HepG2 (cell line): ENCODE data around the gene ATP9A. TPM values are rescaled to one million over a fixed set of nuclear protein-coding genes. Genes with fewer than 3 reads are reported as not detected.

ENCODE experiments used
- ASH2L ChIP-seq: fragments of 300-600, 200-600 bp; sonication (generic); IDR thresholded peaks from 2 replicates; pipeline ENCODE4 v1.7.0; 2017; ENCODE audit warnings: low read depth, mild to moderate bottlenecking, moderate library complexity, mixed read lengths, low read length; ENCODE audit not compliant: insufficient read length
- ATF4 ChIP-seq, 2 experiments: fragments of 450-650 bp in 1 of 2; sonication (generic) in 1 of 2; formaldehyde crosslinking; IDR thresholded peaks; 2 replicates each; pipeline versions ENCODE4 v1.5.0 to v1.8.0; 2020 to 2022; ENCODE audit warnings: mild to moderate bottlenecking in 1 of 2, missing genetic modification reagents in 1 of 2
- CENPX ChIP-seq: sonication (generic); formaldehyde crosslinking; IDR thresholded peaks from 2 replicates; pipeline ENCODE4 v1.9.0; 2021; ENCODE audit warnings: mild to moderate bottlenecking, missing genetic modification reagents, moderate library complexity
- ELK4 ChIP-seq: sonication (generic); formaldehyde crosslinking; IDR thresholded peaks from 2 replicates; pipeline ENCODE4 v1.9.0; 2021; ENCODE audit warnings: missing genetic modification reagents, borderline replicate concordance
- HNRNPK ChIP-seq: fragments of 200-400 bp; formaldehyde crosslinking; IDR thresholded peaks from 2 replicates; pipeline ENCODE4 v1.6.1; 2018; ENCODE audit warnings: low read length, low read depth, moderate library complexity, mild to moderate bottlenecking; ENCODE audit not compliant: poor library complexity, severe bottlenecking
- MAZ ChIP-seq, 2 experiments: sonication (generic) in 1 of 2; formaldehyde crosslinking in 1 of 2; IDR thresholded peaks; 2 replicates each; pipeline versions ENCODE4 v1.5.0 to v1.6.1; 2012 to 2020; ENCODE audit warnings: low read depth in 2 of 2, mild to moderate bottlenecking in 2 of 2, borderline replicate concordance in 1 of 2, improper control_type of control experiment in 1 of 2, low read length in 1 of 2, missing genetic modification reagents in 1 of 2, moderate library complexity in 1 of 2
- MEF2D ChIP-seq: sonication (generic); formaldehyde crosslinking; IDR thresholded peaks from 2 replicates; pipeline ENCODE4 v1.5.1; 2020; ENCODE audit warnings: mild to moderate bottlenecking, missing genetic modification reagents
- PAX8 ChIP-seq: sonication (generic); formaldehyde crosslinking; IDR thresholded peaks from 2 replicates; pipeline ENCODE4 v1.8.0; 2022; ENCODE audit warnings: mild to moderate bottlenecking, missing genetic modification reagents, borderline replicate concordance
- PHF5A ChIP-seq: IDR thresholded peaks from one replicate; pipeline ENCODE4 v1.6.1; 2018; ENCODE audit warnings: low read depth, missing genetic modification reagents; ENCODE audit not compliant: unreplicated experiment
- RFXAP ChIP-seq: sonication (generic); formaldehyde crosslinking; IDR thresholded peaks from 2 replicates; pipeline ENCODE4 v1.4.0; 2020; ENCODE audit warnings: missing genetic modification reagents, borderline replicate concordance
- SYNCRIP ChIP-seq: fragments of 200-400 bp; formaldehyde crosslinking; IDR thresholded peaks from 2 replicates; pipeline ENCODE4 v1.6.1; 2018; ENCODE audit warnings: mild to moderate bottlenecking, low read depth, low read length; ENCODE audit not compliant: insufficient read depth
- ZBTB26 ChIP-seq: IDR thresholded peaks from 2 replicates; pipeline ENCODE4 v1.6.1; 2016; ENCODE audit warnings: missing compliant biosample characterization, missing genetic modification reagents, borderline replicate concordance
- ZFP1 ChIP-seq: IDR thresholded peaks from 2 replicates; pipeline ENCODE4 v1.6.1; 2016
- ZNF232 ChIP-seq: sonication (generic); formaldehyde crosslinking; IDR thresholded peaks from 2 replicates; pipeline ENCODE4 v1.4.0; 2020; ENCODE audit warnings: missing genetic modification reagents, borderline replicate concordance
- ZNF292 ChIP-seq: sonication (generic); formaldehyde crosslinking; IDR thresholded peaks from 2 replicates; pipeline ENCODE4 v1.8.1; 2022; ENCODE audit warnings: mild to moderate bottlenecking, low read depth, missing genetic modification reagents, borderline replicate concordance
- ZNF335 ChIP-seq: sonication (generic); formaldehyde crosslinking; IDR thresholded peaks from 2 replicates; pipeline ENCODE4 v1.4.0; 2020; ENCODE audit warnings: missing genetic modification reagents
- ZNF619 ChIP-seq: sonication (generic); formaldehyde crosslinking; IDR thresholded peaks from 2 replicates; pipeline ENCODE4 v1.4.0; 2020; ENCODE audit warnings: mild to moderate bottlenecking, missing genetic modification reagents
- ZNF629 ChIP-seq: sonication (generic); formaldehyde crosslinking; conservative IDR thresholded peaks from 2 replicates; pipeline ENCODE4 v1.5.0; 2020; ENCODE audit warnings: missing genetic modification reagents
- ZNF7 ChIP-seq: IDR thresholded peaks from 2 replicates; pipeline ENCODE4 v1.6.1; 2016; ENCODE audit warnings: missing biosample characterization, missing genetic modification reagents
- ZNF766 ChIP-seq: sonication (generic); formaldehyde crosslinking; IDR thresholded peaks from 2 replicates; pipeline ENCODE4 v1.5.0; 2020; ENCODE audit warnings: missing genetic modification reagents, borderline replicate concordance
- ZNF777 ChIP-seq: sonication (generic); formaldehyde crosslinking; IDR thresholded peaks from 2 replicates; pipeline ENCODE4 v1.4.0; 2020; ENCODE audit warnings: missing genetic modification reagents
- polyA plus RNA-seq, 8 experiments: library from polyadenylated mRNA; depleted of rRNA in 3 of 8; stranded (reverse) in 7 of 8; unstranded in 1 of 8; fragments of >200 nt; fragmentation: Illumina TruSeq in 4 of 8; extraction: Trizol in 4 of 8; gene quantifications; 2 replicates each; pipeline versions ENCODE4 v1.2.1 to v1.2.3, GENCODE V29; 2011 to 2016; ENCODE audit warnings: low read depth in 4 of 8, missing spikeins in 1 of 8, mixed read lengths in 1 of 8; ENCODE audit not compliant: insufficient read depth in 1 of 8
- total RNA-seq, 5 experiments: library from RNA; depleted of rRNA; stranded (reverse); fragments of >200 nt; fragmentation: Illumina TruSeq; extraction: Trizol; gene quantifications; 2 replicates each; pipeline ENCODE4 v1.2.3, GENCODE V29; 2016; ENCODE audit warnings: low read depth in 1 of 5
- TF ChIP-seq, protein P1 (sequence below): IDR thresholded peaks from 2 replicates; pipeline ENCODE4 v1.6.1; 2018; ENCODE audit warnings: missing genetic modification reagents, mild to moderate bottlenecking, missing compliant biosample characterization
- TF ChIP-seq, protein P2 (sequence below): sonication (generic); formaldehyde crosslinking; IDR thresholded peaks from 2 replicates; pipeline ENCODE4 v1.4.0; 2020; ENCODE audit warnings: missing genetic modification reagents

Gene ATP9A
- total and polyA plus RNA-seq, 2 of the 13 experiments (the other 11 are each of a cell fraction or from before 2014, with no cell fraction given), result 11.8 to 18.5 TPM

- TF ChIP-seq ZNF766 (no peak), ZBTB26 (CRISPR knock-in tag) (peak; percentile 50; the same call in 1 of the 2 replicates), CENPX (CRISPR knock-in tag) (no peak), ZNF629 (CRISPR knock-in tag) (no peak), SYNCRIP (no peak), ZNF232 (no peak), ZNF7 (CRISPR knock-in tag) (no peak), ZNF777 (CRISPR knock-in tag) (no peak), ATF4 (CRISPR knock-in tag; IDR thresholded peaks at IDR 0.05) (no peak), ZFP1 (CRISPR knock-in tag) (no peak), ASH2L (no peak), ZNF335 (peak; percentile 73; the same call in 1 of the 2 replicates), RFXAP (CRISPR knock-in tag) (no peak; the same call in 1 of the 2 replicates), ZNF292 (CRISPR knock-in tag) (peak; percentile 77), MEF2D (no peak), MAZ (IDR thresholded peaks at IDR 0.05; ENCODE audit: borderline replicate concordance, low read depth, low read length) (no peak), MAZ (CRISPR knock-in tag; IDR thresholded peaks at IDR 0.05; ENCODE audit: low read depth) (no peak), PAX8 (CRISPR knock-in tag) (no peak), HNRNPK (no peak), PHF5A (no peak), ZNF619 (CRISPR knock-in tag) (no peak; the same call in 1 of the 2 replicates), ELK4 (CRISPR knock-in tag) (no peak)
- TF ChIP-seq, protein P1, sequence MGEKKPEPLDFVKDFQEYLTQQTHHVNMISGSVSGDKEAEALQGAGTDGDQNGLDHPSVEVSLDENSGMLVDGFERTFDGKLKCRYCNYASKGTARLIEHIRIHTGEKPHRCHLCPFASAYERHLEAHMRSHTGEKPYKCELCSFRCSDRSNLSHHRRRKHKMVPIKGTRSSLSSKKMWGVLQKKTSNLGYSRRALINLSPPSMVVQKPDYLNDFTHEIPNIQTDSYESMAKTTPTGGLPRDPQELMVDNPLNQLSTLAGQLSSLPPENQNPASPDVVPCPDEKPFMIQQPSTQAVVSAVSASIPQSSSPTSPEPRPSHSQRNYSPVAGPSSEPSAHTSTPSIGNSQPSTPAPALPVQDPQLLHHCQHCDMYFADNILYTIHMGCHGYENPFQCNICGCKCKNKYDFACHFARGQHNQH (CRISPR knock-in tag), result peak; percentile 54; the same call in 1 of the 2 replicates
- TF ChIP-seq, protein P2, sequence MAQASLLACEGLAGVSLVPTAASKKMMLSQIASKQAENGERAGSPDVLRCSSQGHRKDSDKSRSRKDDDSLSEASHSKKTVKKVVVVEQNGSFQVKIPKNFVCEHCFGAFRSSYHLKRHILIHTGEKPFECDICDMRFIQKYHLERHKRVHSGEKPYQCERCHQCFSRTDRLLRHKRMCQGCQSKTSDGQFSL, result no peak
Observed at GRCh38 chr20:51758978-51759544, 9.1 kb downstream of the ATP9A start (continued).
